Endothelial cell of umbilical vein (primary cell): ENCODE measurements around the gene LIN28B. TPM values are rescaled to one million over a fixed set of nuclear protein-coding genes. Genes with fewer than 3 reads are reported as not detected.

Experiments used
- BruUV-seq: library from RNA; stranded (reverse); fragments of 400-500 nt; replicated peaks from 2 replicates; lab custom pipeline; 2021; lab: Mats Ljungman, UMichigan
- CTCF ChIA-PET: fragments of 300-600, 350-600 bp; sonication (Branson Sonifier 250); formaldehyde crosslinking; loops from one replicate; lab custom pipeline; 2021; ENCODE audit warnings: antibody characterized with exemption, inconsistent platforms; lab: Charles Lee
- POLR2A ChIA-PET: fragments of 300-600, 350-600 bp; sonication (Branson Sonifier 250); formaldehyde crosslinking; loops from one replicate; lab custom pipeline; 2021; ENCODE audit warnings: antibody characterized with exemption, inconsistent platforms; lab: Charles Lee
- DNase-seq: peaks from one replicate; pipeline ENCODE4 v3.0.0-alpha.2; 2011; ENCODE audit warnings: low read depth, low spot score
- FAIRE-seq: peaks from 2 replicates; lab custom pipeline; 2011; peaks lifted over from hg19 to GRCh38; lab: Jason Lieb, UNC
- H2AFZ ChIP-seq: 2 replicates; pipeline ENCODE4 v1.6.0; 2012; ENCODE audit warnings: low read depth, low read length, control low read depth, inconsistent platforms
- H3K27ac ChIP-seq: 2 replicates; pipeline ENCODE4 v1.5.1; 2011; ENCODE audit warnings: low read depth, mild to moderate bottlenecking, control low read depth, low read length, moderate library complexity; ENCODE audit not compliant: insufficient read depth
- H3K27me3 ChIP-seq, 2 experiments: 2 replicates each; pipeline versions ENCODE4 v1.6.0 to v1.6.1; 2011; ENCODE audit warnings: low read length in 2 of 2, mixed read lengths in 1 of 2; ENCODE audit not compliant: control insufficient read depth in 2 of 2, insufficient read depth in 2 of 2
- H3K36me3 ChIP-seq, 2 experiments: 2 replicates in 1 of 2; 3 replicates in 1 of 2; pipeline ENCODE4 v1.5.1; 2011; ENCODE audit warnings: low read length in 2 of 2, mild to moderate bottlenecking in 1 of 2, moderate library complexity in 1 of 2; ENCODE audit not compliant: control insufficient read depth in 2 of 2, insufficient read depth in 2 of 2; ENCODE audit errors: extremely low read depth in 1 of 2
- H3K4me1 ChIP-seq: 3 replicates; pipeline ENCODE4 v1.5.1; 2011; ENCODE audit warnings: mild to moderate bottlenecking, low read length; ENCODE audit not compliant: control insufficient read depth, insufficient read depth; ENCODE audit errors: extremely low read depth
- H3K4me2 ChIP-seq: 2 replicates; pipeline ENCODE4 v1.6.1; 2011; ENCODE audit warnings: low read length, control low read depth, mixed read lengths; ENCODE audit not compliant: insufficient read depth
- H3K4me3 ChIP-seq, 3 experiments: fragments of 200-600 bp in 1 of 3; sonication (generic), shearing (Covaris generic) in 1 of 3; replicated peaks in 1 of 3; 2 replicates each; pipeline ENCODE4 v1.5.1; 2011 to 2016; ENCODE audit warnings: control low read depth in 3 of 3, low read length in 3 of 3, mild to moderate bottlenecking in 2 of 3, inconsistent platforms in 1 of 3, low read depth in 1 of 3, moderate library complexity in 1 of 3; ENCODE audit not compliant: insufficient read depth in 1 of 3
- H3K79me2 ChIP-seq: 2 replicates; pipeline ENCODE4 v1.6.0; 2012; ENCODE audit warnings: low read length, inconsistent platforms; ENCODE audit not compliant: control insufficient read depth, insufficient read depth
- H3K9ac ChIP-seq: replicated peaks from 2 replicates; pipeline ENCODE3; 2011; ENCODE audit warnings: low read length, control low read depth; ENCODE audit not compliant: insufficient read depth; ENCODE audit errors: extremely low read depth
- H3K9me1 ChIP-seq: replicated peaks from 3 replicates; pipeline ENCODE4 v1.6.0; 2011; ENCODE audit warnings: mild to moderate bottlenecking, low read length; ENCODE audit not compliant: control insufficient read depth, insufficient read depth; ENCODE audit errors: extremely low read depth
- H3K9me3 ChIP-seq: replicated peaks from 2 replicates; pipeline ENCODE4 v1.5.1; 2012; ENCODE audit warnings: low read length, inconsistent platforms; ENCODE audit not compliant: control insufficient read depth, insufficient read depth
- H4K20me1 ChIP-seq: replicated peaks from 2 replicates; pipeline ENCODE3; 2011; ENCODE audit warnings: mild to moderate bottlenecking, low read length; ENCODE audit not compliant: control insufficient read depth, insufficient read depth; ENCODE audit errors: extremely low read depth
- CTCF ChIP-seq, 2 donors: IDR thresholded peaks; 1 replicate in 1 of 2; 2 replicates in 1 of 2; pipeline ENCODE4 v1.5.1; 2011; ENCODE audit warnings: low read length in 2 of 2, mild to moderate bottlenecking in 2 of 2, moderate library complexity in 2 of 2, control low read depth in 1 of 2, inconsistent platforms in 1 of 2, low read depth in 1 of 2; ENCODE audit not compliant: insufficient read depth in 1 of 2; ENCODE audit errors: extremely low read depth in 1 of 2
- EZH2 ChIP-seq: IDR thresholded peaks from 2 replicates; pipeline ENCODE4 v1.6.1; 2012; ENCODE audit warnings: borderline replicate concordance, low read depth, mild to moderate bottlenecking, moderate library complexity, low read length, inconsistent platforms; ENCODE audit not compliant: severe bottlenecking
- FOS ChIP-seq: IDR thresholded peaks from 2 replicates; pipeline ENCODE4 v1.6.1; 2011; ENCODE audit warnings: mild to moderate bottlenecking, low read length, moderate library complexity, borderline replicate concordance; ENCODE audit not compliant: insufficient read depth
- GATA2 ChIP-seq: IDR thresholded peaks from 2 replicates; pipeline ENCODE4 v1.7.0; 2011; ENCODE audit warnings: low read depth, mild to moderate bottlenecking, moderate library complexity, mixed read lengths, low read length; ENCODE audit not compliant: insufficient read length, insufficient read depth
- JUN ChIP-seq: IDR thresholded peaks from 2 replicates; pipeline ENCODE4 v1.6.1; 2011; ENCODE audit warnings: borderline replicate concordance, low read depth; ENCODE audit not compliant: insufficient read length, insufficient read depth
- MAX ChIP-seq: IDR thresholded peaks from 2 replicates; pipeline ENCODE4 v1.6.1; 2011; ENCODE audit not compliant: insufficient read depth, insufficient read length
- MYC ChIP-seq: IDR thresholded peaks from one replicate; pipeline ENCODE4 v1.6.1; 2011; ENCODE audit warnings: mild to moderate bottlenecking, low read depth, low read length
- POLR2A ChIP-seq: IDR thresholded peaks from 2 replicates; pipeline ENCODE4 v1.6.1; 2012; ENCODE audit warnings: low read depth, mild to moderate bottlenecking, control low read depth, low read length
- POLR2AphosphoS5 ChIP-seq: IDR thresholded peaks from 2 replicates; pipeline ENCODE4 v1.6.1; 2012; ENCODE audit warnings: low read depth, mild to moderate bottlenecking, control low read depth, low read length, moderate library complexity; ENCODE audit not compliant: insufficient read depth
- dilution Hi-C: fragments of 300-500 bp; cut with MboI; formaldehyde crosslinking; loops from one replicate; pipeline ENCODE4 v1.15.0; 2019; ENCODE audit warnings: low sequenced_read_pairs; ENCODE audit not compliant: extremely low pct_ligation_motif_present
- intact Hi-C: fragments of 100-400 bp; cut with micrococcal nuclease; formaldehyde crosslinking; loops from one replicate; pipeline ENCODE4 v1.10.0; 2022
- polyA plus RNA-seq, 4 experiments: library from polyadenylated mRNA; depleted of rRNA in 3 of 4; stranded (reverse) in 3 of 4; unstranded in 1 of 4; fragments of >200 nt; gene quantifications; 2 replicates each; pipeline versions ENCODE4 v1.2.1 to v1.2.3, GENCODE V29; 2011 to 2012; ENCODE audit warnings: missing spikeins in 1 of 4
- total RNA-seq: library from RNA; stranded (reverse); gene quantifications from 2 replicates; pipeline ENCODE4 v1.2.3, GENCODE V29; 2021

Gene LIN28B
- total and polyA plus RNA-seq, 2 donors (not counting 3 experiments of a cell fraction or from before 2014, with no cell fraction given), result not detected

GRCh38 chr6:105105094-105105493 lies 148.2 kb downstream of the LIN28B start:
- H3K4me1 ChIP-seq, result no peaks in the 10 kb centered on the region
- no TSS peak for BruUV-seq
- POLR2A ChIA-PET, result no interaction called here

GRCh38 chr6:105106260-105106659 lies 149.4 kb downstream of the LIN28B start:
- H3K4me2 ChIP-seq, result no peak overlapping the region
- no peaks in the 10 kb centered on the region for H4K20me1 ChIP-seq
- H3K27ac ChIP-seq, result no peak overlapping the region
- H3K4me1 ChIP-seq, result no peaks in the 10 kb centered on the region
- H3K36me3 ChIP-seq, result no peaks in the 10 kb centered on the region
- no peaks in the 10 kb centered on the region for H3K79me2 ChIP-seq
- no peak for TF ChIP-seq FOS
- TF ChIP-seq POLR2AphosphoS5, result no peak
- TF ChIP-seq POLR2A, result no peak
- no peak for TF ChIP-seq EZH2
- TF ChIP-seq CTCF (IDR thresholded peaks at IDR 0.05; ENCODE audit: extremely low read depth in 1 of 2, insufficient read depth in 1 of 2, low read depth in 1 of 2, low read length in 2 of 2), result no peak
- no peak for TF ChIP-seq GATA2
- no peak for TF ChIP-seq MAX
- TF ChIP-seq MYC, result no peak
- TF ChIP-seq JUN, result no peak
- CTCF ChIA-PET, result no interaction called here
- intact Hi-C loops, result loop anchor here (10.0 kb wide), 1 partner anchor 159 kb away; no protein-coding TSS in a partner anchor
- no peak overlapping the region for H3K9ac ChIP-seq
- H2AFZ ChIP-seq, result no peak overlapping the region
- no peaks in the 10 kb centered on the region for H3K9me3 ChIP-seq
- FAIRE-seq (no peak), DNase-seq (no peak)
- BruUV-seq, result no TSS peak
- dilution Hi-C loops, result loop anchor here (25.0 kb wide), 1 partner anchor 181 kb away; no protein-coding TSS in a partner anchor
- no peaks in the 10 kb centered on the region for H3K27me3 ChIP-seq
- H3K4me3 ChIP-seq, result no peak overlapping the region
- H3K9me1 ChIP-seq, result no peaks in the 10 kb centered on the region
- POLR2A ChIA-PET, result no interaction called here

More at GRCh38 chr6:105105094-105105493, 148.2 kb downstream of the LIN28B start:
- TF ChIP-seq MYC, result no peak
- no peak for TF ChIP-seq POLR2A
- no peak for TF ChIP-seq GATA2
- no peak for TF ChIP-seq FOS
- no peak for TF ChIP-seq POLR2AphosphoS5
- H3K36me3 ChIP-seq, result no peaks in the 10 kb centered on the region
- CTCF ChIA-PET, result interaction anchor here (1.0 kb wide), 1 partner anchor 14 kb away, joined by 3 read pairs; no protein-coding TSS in a partner anchor
- dilution Hi-C loops (loop anchor here (25.0 kb wide), 1 partner anchor 182 kb away; no protein-coding TSS in a partner anchor), intact Hi-C loops (loop anchor here (10.0 kb wide), 1 partner anchor 160 kb away; no protein-coding TSS in a partner anchor)
- H3K27ac ChIP-seq, result no peak overlapping the region
- H3K9me1 ChIP-seq, result no peaks in the 10 kb centered on the region
- no peaks in the 10 kb centered on the region for H3K79me2 ChIP-seq
- no peaks in the 10 kb centered on the region for H4K20me1 ChIP-seq
- DNase-seq, result no peak
- no peaks in the 10 kb centered on the region for H3K27me3 ChIP-seq
- H3K4me3 ChIP-seq, result no peak overlapping the region
- no peak for FAIRE-seq
- no peaks in the 10 kb centered on the region for H3K9me3 ChIP-seq
- H3K4me2 ChIP-seq, result no peak overlapping the region
- no peak overlapping the region for H2AFZ ChIP-seq
- H3K9ac ChIP-seq, result no peak overlapping the region
